Stomach (tissue), 9 donors: ENCODE results near the gene MARCHF3. TPM values are rescaled to one million over a fixed set of nuclear protein-coding genes. Genes with fewer than 3 reads are reported as not detected.
"Not testable (repeated sequence)": the region's sequence is repeated elsewhere in the genome, so short reads cannot be mapped to it uniquely, and the experiment has no call there.

ENCODE experiments used
- DNase-seq, 2 donors: peaks; one replicate each; pipeline versions ENCODE4 v3.0.0 to v3.0.0-alpha.2; 2013 to 2019
- H3K27ac ChIP-seq, 5 donors: fragments of 200-600 bp in 4 of 5; sonication (generic) in 4 of 5; one replicate each; pipeline ENCODE4 v1.5.1; 2013 to 2019; ENCODE audit warnings: mild to moderate bottlenecking in 1 of 5, moderate library complexity in 1 of 5
- H3K27me3 ChIP-seq, 3 donors: fragments of 200-600 bp; sonication (generic); one replicate each; pipeline ENCODE4 v1.5.1; 2017 to 2019; ENCODE audit warnings: mixed run types in 1 of 3
- H3K36me3 ChIP-seq, 4 donors: fragments of 200-600 bp; sonication (generic); 1 replicate in 3 of 4; 2 replicates in 1 of 4; pipeline ENCODE4 v1.5.1; 2016 to 2019
- H3K4me1 ChIP-seq, 4 donors: fragments of 200-600 bp; sonication (generic); one replicate each; pipeline ENCODE4 v1.5.1; 2016 to 2019
- H3K4me3 ChIP-seq, 4 donors: fragments of 200-600 bp; sonication (generic) in 3 of 4; one replicate each; pipeline ENCODE4 v1.5.1; 2016 to 2019; ENCODE audit warnings: mild to moderate bottlenecking in 1 of 4
- H3K9me3 ChIP-seq, 4 donors: fragments of 200-600 bp; sonication (generic); one replicate each; pipeline ENCODE4 v1.5.1; 2016 to 2019
- CTCF ChIP-seq, 7 experiments: fragments of 450-650 bp in 4 of 7; fragments of 200-600 bp in 3 of 7; sonication (generic) in 3 of 7; IDR thresholded peaks; one replicate each; pipeline ENCODE4 v1.5.1; 2016 to 2019; ENCODE audit warnings: antibody characterized with exemption in 7 of 7, control low read depth in 2 of 7, mild to moderate bottlenecking in 1 of 7
- EP300 ChIP-seq: sonication (generic); formaldehyde crosslinking; IDR thresholded peaks from one replicate; pipeline ENCODE4 v1.6.1; 2017; ENCODE audit warnings: antibody characterized with exemption
- POLR2A ChIP-seq, 4 donors: fragments of 450-650 bp; IDR thresholded peaks; one replicate each; pipeline ENCODE4 v1.6.1; 2016; ENCODE audit warnings: antibody characterized with exemption in 4 of 4, control low read depth in 2 of 4, mild to moderate bottlenecking in 1 of 4, moderate library complexity in 1 of 4
- POLR2AphosphoS5 ChIP-seq, 3 donors: sonication (generic); formaldehyde crosslinking; IDR thresholded peaks; one replicate each; pipeline ENCODE4 v1.6.1; 2016; ENCODE audit warnings: antibody characterized with exemption in 3 of 3
- WGBS, 5 donors: extraction: QIAGEN DNeasy Blood & Tissue Kit in 3 of 5; methylation state at CpG; one replicate each; pipeline versions ENCODE4 v1.1.5 to v1.1.7; 2013 to 2018; 5-methylcytosine and 5-hydroxymethylcytosine counted together
- intact Hi-C: fragments of 100-400 bp; cut with DNase I; formaldehyde crosslinking; loops from one replicate; pipeline ENCODE4 v1.15.1; 2023; ENCODE audit warnings: low total_unique reads
- polyA plus RNA-seq, 3 donors: library from polyadenylated mRNA; stranded (reverse); fragments of 200-250 nt; gene quantifications; one replicate each; pipeline ENCODE4 v1.2.3, GENCODE V29; 2013
- total RNA-seq, 5 donors: library from RNA; depleted of rRNA; stranded (reverse); fragments of >200 nt; gene quantifications; one replicate each; pipeline versions ENCODE4 v1.1.0 to v1.2.3, GENCODE V29; 2014 to 2016
- donor health status: healthy with polysubstance abuse.
- donor health status: Bipolar disorder and iron deficiency.
- donor health status: healthy.

Gene MARCHF3
- total and polyA plus RNA-seq, 8 donors = 1.1 to 11.9 (median 2.6) TPM; not detected in 1

- Histone ChIP-seq H3K36me3 (peaks cover 0 to 4% (median under 1%) of the 10 kb centered on the region in 4 donors), H3K4me3 (no peak overlapping the region), H3K27ac (no peak overlapping the region), H3K4me1 (no peaks in the 10 kb centered on the region), H3K9me3 (peaks cover 0 to 3% (median 0%) of the 10 kb centered on the region in 4 donors), H3K27me3 (no peaks in the 10 kb centered on the region)
- TF ChIP-seq POLR2AphosphoS5 (IDR thresholded peaks at IDR 0.05) (no peak), POLR2A (IDR thresholded peaks at IDR 0.05) (no peak), CTCF (IDR thresholded peaks at IDR 0.05) (no peak), EP300 (no peak)
- intact Hi-C loops = no loop called here
- WGBS, 5 donors = 90 to 97% (median 94%) methylated on average over 6 of the region's 6 CpGs
- DNase-seq = no peak
These were observed 129.6 kb downstream of the MARCHF3 start for GRCh38 chr5:126900796-126901195.

DNA sequence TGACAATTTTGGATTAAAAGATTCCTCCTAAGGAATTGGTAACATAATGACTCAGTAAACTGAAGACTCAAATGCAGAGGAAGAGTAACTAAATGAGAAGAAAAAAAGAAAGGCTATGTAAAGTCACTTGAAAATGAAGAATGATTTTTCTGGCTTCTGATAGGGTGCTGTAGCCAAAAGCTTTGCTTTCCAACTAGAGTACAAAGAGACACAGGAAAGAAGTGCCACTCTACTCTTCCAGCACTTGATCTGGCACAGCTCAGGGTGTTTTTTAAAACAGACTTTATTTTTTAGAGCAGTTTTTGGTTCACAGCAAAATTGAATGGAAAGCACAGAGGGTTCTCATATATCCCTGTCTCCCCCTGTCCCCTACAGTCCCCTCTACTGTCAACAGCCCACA lies 130.9 kb downstream of the MARCHF3 start:
- H3K4me3 ChIP-seq = no peak overlapping the region
- no peak overlapping the region for H3K27ac ChIP-seq
- intact Hi-C loops = no loop called here
- no peak for DNase-seq
- peaks cover 0 to 4% (median 2%) of the 10 kb centered on the region in 4 donors for H3K36me3 ChIP-seq
- H3K9me3 ChIP-seq = peaks cover 0 to 3% (median 0%) of the 10 kb centered on the region in 4 donors
- H3K4me1 ChIP-seq = no peaks in the 10 kb centered on the region
- TF ChIP-seq CTCF (IDR thresholded peaks at IDR 0.05) = no peak
- no peak for TF ChIP-seq POLR2A (IDR thresholded peaks at IDR 0.05)
- no peak for TF ChIP-seq POLR2AphosphoS5 (IDR thresholded peaks at IDR 0.05)
- TF ChIP-seq EP300 = no peak
- no peaks in the 10 kb centered on the region for H3K27me3 ChIP-seq

DNA sequence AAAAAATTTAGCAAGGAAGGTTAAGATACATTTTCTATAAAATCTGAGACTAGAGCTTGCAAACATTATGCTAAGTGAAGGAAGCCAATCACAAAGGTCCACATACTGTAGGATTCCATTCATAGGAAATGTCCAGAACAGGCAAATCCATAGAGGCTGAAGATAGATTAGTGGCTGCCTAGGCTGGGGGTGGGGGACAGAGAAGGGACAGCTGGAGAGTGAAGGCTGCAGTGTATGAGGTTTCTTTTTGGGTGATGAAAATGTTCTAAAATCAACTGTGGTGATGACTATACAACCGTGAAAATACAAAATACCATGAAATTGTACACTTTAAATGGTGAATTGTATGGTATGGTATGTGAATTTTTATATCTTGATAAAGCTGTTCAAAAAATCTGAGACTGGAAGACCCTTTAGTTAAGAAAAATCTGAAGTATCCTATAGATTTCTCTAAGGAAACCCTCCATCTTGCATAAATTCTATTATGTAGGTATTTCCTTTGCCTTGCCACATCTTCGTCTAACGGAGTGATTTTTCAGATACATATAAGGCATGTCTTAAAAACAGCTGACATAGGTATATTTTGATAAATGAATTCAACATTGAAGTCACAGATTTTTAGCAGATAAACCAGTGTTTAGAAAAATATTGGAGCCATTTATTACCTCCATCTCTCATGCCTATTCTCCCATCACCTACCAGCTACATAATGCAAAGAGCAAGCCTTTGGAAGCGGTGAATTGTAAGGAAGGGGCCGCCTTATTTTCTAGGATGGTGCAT lies 132.3 kb downstream of the MARCHF3 start:
- 91 to 97% (median 95%) methylated on average over 5 of the region's 5 CpGs for WGBS, 5 donors
- no peaks in the 10 kb centered on the region for H3K27me3 ChIP-seq
- peaks cover 0 to 3% (median 0%) of the 10 kb centered on the region in 4 donors for H3K9me3 ChIP-seq
- peaks cover 0 to 4% (median 2%) of the 10 kb centered on the region in 4 donors for H3K36me3 ChIP-seq
- H3K4me1 ChIP-seq = no peaks in the 10 kb centered on the region
- no peak overlapping the region for H3K4me3 ChIP-seq
- H3K27ac ChIP-seq = no peak overlapping the region
- no peak for DNase-seq
- TF ChIP-seq POLR2A (IDR thresholded peaks at IDR 0.05) = no peak
- intact Hi-C loops = no loop called here

DNA sequence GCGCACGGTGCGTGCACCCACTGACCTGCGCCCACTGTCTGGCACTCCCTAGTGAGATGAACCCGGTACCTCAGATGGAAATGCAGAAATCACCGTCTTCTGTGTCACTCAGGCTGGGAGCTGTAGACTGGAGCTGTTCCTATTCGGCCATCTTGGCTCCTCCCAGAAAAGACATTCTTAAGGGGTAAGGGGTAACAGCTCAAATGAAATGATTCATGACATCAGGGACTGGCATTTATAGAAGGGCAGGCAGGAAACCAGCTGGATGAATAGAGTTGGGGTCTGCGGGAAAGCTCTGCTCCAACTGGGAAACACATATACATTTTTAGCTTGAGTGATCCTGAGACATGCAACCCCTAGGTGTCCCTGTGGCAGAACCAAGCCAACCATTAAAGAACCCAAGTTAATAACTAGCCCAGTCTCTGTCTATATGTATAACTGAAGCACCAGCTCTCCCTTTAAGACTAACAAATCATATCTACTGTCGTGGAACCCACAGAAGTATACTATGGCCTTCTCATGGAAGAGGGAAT lies 134.1 kb downstream of the MARCHF3 start:
- H3K4me3 ChIP-seq = no peak overlapping the region

GRCh38 chr5:126895712-126896111 lies 134.6 kb downstream of the MARCHF3 start:
- H3K27ac ChIP-seq, H3K36me3 ChIP-seq, H3K4me1 ChIP-seq, H3K27me3 ChIP-seq, intact Hi-C loops, H3K9me3 ChIP-seq, DNase-seq, H3K4me3 ChIP-seq: not testable (repeated sequence)
- 71 to 92% (median 76%) methylated on average over 9 to 14 of the region's 14 CpGs for WGBS, 5 donors

More for the DNA sequence above, 134.1 kb downstream of the MARCHF3 start:
- TF ChIP-seq POLR2AphosphoS5 (IDR thresholded peaks at IDR 0.05) = no peak
- no peak for TF ChIP-seq EP300
- TF ChIP-seq POLR2A (IDR thresholded peaks at IDR 0.05) = no peak
- TF ChIP-seq CTCF (IDR thresholded peaks at IDR 0.05) = no peak
- Histone ChIP-seq H3K36me3 (peaks cover 0 to 4% (median 2%) of the 10 kb centered on the region in 4 donors), H3K9me3 (peaks cover 0 to 3% (median 0%) of the 10 kb centered on the region in 4 donors), H3K27me3 (no peaks in the 10 kb centered on the region), H3K27ac (no peak overlapping the region), H3K4me1 (no peaks in the 10 kb centered on the region)
- DNase-seq = no peak
- intact Hi-C loops = no loop called here
- 92 to 95% (median 93%) methylated on average over 9 of the region's 9 CpGs for WGBS, 5 donors

- H3K4me3 ChIP-seq, H3K27ac ChIP-seq, intact Hi-C loops, H3K9me3 ChIP-seq, DNase-seq, H3K27me3 ChIP-seq, H3K36me3 ChIP-seq, H3K4me1 ChIP-seq: not testable (repeated sequence)
- 98 to 100% (median 100%) methylated on average over 1 to 2 of the region's 2 CpGs for WGBS, 5 donors
These were observed 139.9 kb downstream of the MARCHF3 start for GRCh38 chr5:126890414-126890813.
